ENCODE data around the gene AGBL4. TPM values are rescaled to one million over a fixed set of nuclear protein-coding genes. Genes with fewer than 3 reads are reported as not detected.

Gene AGBL4
- total RNA-seq, 1 experiment from 2014 or later, result not detected

- H3K9ac ChIP-seq (ENCODE audit: low read length), result no peak overlapping the region
- no peaks in the 10 kb centered on the region for H3K36me3 ChIP-seq (ENCODE audit: control insufficient read depth in 1 of 2, insufficient read depth in 2 of 2, low read length in 2 of 2)
- POLR2A ChIA-PET, result no interaction called here
- H3K4me1 ChIP-seq (ENCODE audit: control insufficient read depth in 1 of 2, insufficient read depth in 2 of 2, low read length in 2 of 2), result no peaks in the 10 kb centered on the region
- no TSS peak for BruUV-seq (replicated peaks)
- DNase-seq (ENCODE audit: low read depth, low spot score) (no peak), ATAC-seq (no peak)
- no peaks in the 10 kb centered on the region for H3K9me2 ChIP-seq (ENCODE audit: insufficient read depth)
- RAD21 ChIA-PET (ENCODE audit: low non-redundant PET in 1 of 2, low total read pairs in 2 of 2, uncharacterized antibody in 2 of 2, unreplicated experiment in 2 of 2), result no interaction called here
- H3K4me2 ChIP-seq (ENCODE audit: low read length), result no peak overlapping the region
- H3K27me3 ChIP-seq (ENCODE audit: insufficient read depth, low read length), result no peaks in the 10 kb centered on the region
- H2AFZ ChIP-seq (ENCODE audit: low read depth, low read length, poor library complexity, severe bottlenecking), result no peak overlapping the region
- CTCF ChIA-PET, result no interaction called here
- H3K79me2 ChIP-seq (ENCODE audit: insufficient read depth, low read length), result no peaks in the 10 kb centered on the region
- no peak overlapping the region for H3K27ac ChIP-seq (ENCODE audit: low read depth, low read length)
- no peaks in the 10 kb centered on the region for H3K9me3 ChIP-seq (ENCODE audit: control insufficient read depth in 1 of 2, insufficient read depth in 1 of 2, low read depth in 1 of 2, low read length in 2 of 2)
- intact Hi-C loops (cut with micrococcal nuclease), result no loop called here
- no peak overlapping the region for H3K4me3 ChIP-seq (replicated peaks in 1 of 2; ENCODE audit: low read depth in 1 of 2, low read length in 2 of 2)
- TF ChIP-seq POLR2A (IDR thresholded peaks at IDR 0.05; ENCODE audit: borderline replicate concordance, extremely low read depth, insufficient read depth, insufficient read length), result no peak
- TF ChIP-seq FOSL1 (IDR thresholded peaks at IDR 0.05; ENCODE audit: low read depth), result no peak
- no peak for TF ChIP-seq CTCF (IDR thresholded peaks at IDR 0.05 in 2 of 3, conservative IDR thresholded peaks at IDR 0.05 in 1 of 3; ENCODE audit: borderline replicate concordance in 1 of 3, insufficient read depth in 1 of 3, low read depth in 2 of 3, low read length in 2 of 3)
- no peak for TF ChIP-seq SIN3A (IDR thresholded peaks at IDR 0.05; ENCODE audit: low read depth)
- TF ChIP-seq REST (IDR thresholded peaks at IDR 0.05; ENCODE audit: low read depth), result no peak
- TF ChIP-seq MAX (IDR thresholded peaks at IDR 0.05), result no peak
- no peak for TF ChIP-seq RAD21 (IDR thresholded peaks at IDR 0.05; ENCODE audit: low read depth)
- TF ChIP-seq ZBTB33 (IDR thresholded peaks at IDR 0.05; ENCODE audit: extremely low read depth, insufficient replicate concordance, low read length), result no peak
- no peak for TF ChIP-seq EGR1 (IDR thresholded peaks at IDR 0.05; ENCODE audit: low read depth)
- TF ChIP-seq ZNF274 (IDR thresholded peaks at IDR 0.05; ENCODE audit: low read depth, low read length), result no peak
- no peak for TF ChIP-seq CBX3 (IDR thresholded peaks at IDR 0.05; ENCODE audit: low read depth)
- no peak for TF ChIP-seq POLR2AphosphoS5 (IDR thresholded peaks at IDR 0.05; ENCODE audit: low read depth, low read length)
- TF ChIP-seq TCF7L2 (IDR thresholded peaks at IDR 0.05; ENCODE audit: borderline replicate concordance, extremely low read depth, insufficient read depth, insufficient read length), result no peak
- no peak for TF ChIP-seq YY1 (IDR thresholded peaks at IDR 0.05; ENCODE audit: extremely low read depth, insufficient replicate concordance, low read depth, low read length)
- no peak for TF ChIP-seq CEBPB (IDR thresholded peaks at IDR 0.05; ENCODE audit: low read depth)
- no peak for TF ChIP-seq SP1 (IDR thresholded peaks at IDR 0.05; ENCODE audit: low read depth)
- no peak for TF ChIP-seq ATF3 (IDR thresholded peaks at IDR 0.05)
- no peak for TF ChIP-seq EZH2phosphoT487 (IDR thresholded peaks at IDR 0.05; ENCODE audit: borderline replicate concordance)
- TF ChIP-seq EZH2 (IDR thresholded peaks at IDR 0.05), result no peak
- no peak for TF ChIP-seq ELF1 (IDR thresholded peaks at IDR 0.05; ENCODE audit: borderline replicate concordance, low read depth)
- no peaks in the 10 kb centered on the region for H4K20me1 ChIP-seq (ENCODE audit: insufficient read depth)
Observed at GRCh38 chr1:48943826-48944225, 1079.9 kb downstream of the AGBL4 start.

Measured in HCT116 (cell line).